CD4-positive, alpha-beta T cell treated with Interleukin-10 for 1 hour (primary cell): ENCODE data around the gene PTTG2.
A peak's percentile ranks its signal among the peaks of the same experiment; 100 is the strongest.
"Not testable (repeated sequence)": the region's sequence is repeated elsewhere in the genome, so short reads cannot be mapped to it uniquely, and the experiment has no call there.

Source experiments
- DNase-seq: peaks from one replicate; pipeline ENCODE4 v3.0.0-alpha.2; 2020

Gene PTTG2

GRCh38 chr4:37960098-37960497 lies at the start of gene PTTG2:
TSS of gene PTTG2 (plus strand) at chr4:37960398. CDS start at chr4:37960435, 37 bp downstream.
- no peak for DNase-seq

GRCh38 chr4:37914539-37914938 lies 45.7 kb upstream of the PTTG2 start:
- no peak for DNase-seq

GRCh38 chr4:37917388-37917787 lies 42.8 kb upstream of the PTTG2 start:
- no peak for DNase-seq

- no peak for DNase-seq
Observed at GRCh38 chr4:37918653-37919052, 41.5 kb upstream of the PTTG2 start.

- DNase-seq = no peak
Observed at GRCh38 chr4:37922328-37922727, 37.9 kb upstream of the PTTG2 start.

GRCh38 chr4:37923089-37923488 lies 37.1 kb upstream of the PTTG2 start:
- not testable (repeated sequence) for DNase-seq

GRCh38 chr4:37924946-37925345 lies 35.3 kb upstream of the PTTG2 start:
- no peak for DNase-seq

- DNase-seq = no peak
Observed at GRCh38 chr4:37927434-37927833, 32.8 kb upstream of the PTTG2 start.

- DNase-seq = peak; percentile 8
Observed at GRCh38 chr4:37928426-37929416, 31.5 kb upstream of the PTTG2 start.

- DNase-seq = no peak
Observed at GRCh38 chr4:37934096-37934495, 26.1 kb upstream of the PTTG2 start.

- DNase-seq = no peak
Observed at GRCh38 chr4:37934609-37935008, 25.6 kb upstream of the PTTG2 start.

- no peak for DNase-seq
Observed at GRCh38 chr4:37935026-37935425, 25.2 kb upstream of the PTTG2 start.

GRCh38 chr4:37936889-37937498 lies 23.2 kb upstream of the PTTG2 start:
- no peak for DNase-seq

GRCh38 chr4:37938208-37938607 lies 22.0 kb upstream of the PTTG2 start:
- DNase-seq = no peak

GRCh38 chr4:37946503-37947179 lies 13.6 kb upstream of the PTTG2 start:
- no peak for DNase-seq

- DNase-seq = no peak
Observed at GRCh38 chr4:37948542-37948941, 11.7 kb upstream of the PTTG2 start.

- DNase-seq = no peak
Observed at GRCh38 chr4:37949636-37950426, 10.4 kb upstream of the PTTG2 start.

- no peak for DNase-seq
Observed at GRCh38 chr4:37951461-37952352, 8.5 kb upstream of the PTTG2 start.

GRCh38 chr4:37953156-37953555 lies 7.0 kb upstream of the PTTG2 start:
- no peak for DNase-seq

GRCh38 chr4:37953620-37954293 lies 6.4 kb upstream of the PTTG2 start:
- no peak for DNase-seq

GRCh38 chr4:37956941-37957340 lies 3.3 kb upstream of the PTTG2 start:
- DNase-seq = no peak
